ENCODE data around the gene COG5. TPM values are rescaled to one million over a fixed set of nuclear protein-coding genes. Genes with fewer than 3 reads are reported as not detected.
A peak's percentile ranks its signal among the peaks of the same experiment; 100 is the strongest.
"Not testable (repeated sequence)": the region's sequence is repeated elsewhere in the genome, so short reads cannot be mapped to it uniquely, and the experiment has no call there.

Gene COG5
- total RNA-seq, 1 experiment from 2014 or later, result 31.1 TPM

DNA sequence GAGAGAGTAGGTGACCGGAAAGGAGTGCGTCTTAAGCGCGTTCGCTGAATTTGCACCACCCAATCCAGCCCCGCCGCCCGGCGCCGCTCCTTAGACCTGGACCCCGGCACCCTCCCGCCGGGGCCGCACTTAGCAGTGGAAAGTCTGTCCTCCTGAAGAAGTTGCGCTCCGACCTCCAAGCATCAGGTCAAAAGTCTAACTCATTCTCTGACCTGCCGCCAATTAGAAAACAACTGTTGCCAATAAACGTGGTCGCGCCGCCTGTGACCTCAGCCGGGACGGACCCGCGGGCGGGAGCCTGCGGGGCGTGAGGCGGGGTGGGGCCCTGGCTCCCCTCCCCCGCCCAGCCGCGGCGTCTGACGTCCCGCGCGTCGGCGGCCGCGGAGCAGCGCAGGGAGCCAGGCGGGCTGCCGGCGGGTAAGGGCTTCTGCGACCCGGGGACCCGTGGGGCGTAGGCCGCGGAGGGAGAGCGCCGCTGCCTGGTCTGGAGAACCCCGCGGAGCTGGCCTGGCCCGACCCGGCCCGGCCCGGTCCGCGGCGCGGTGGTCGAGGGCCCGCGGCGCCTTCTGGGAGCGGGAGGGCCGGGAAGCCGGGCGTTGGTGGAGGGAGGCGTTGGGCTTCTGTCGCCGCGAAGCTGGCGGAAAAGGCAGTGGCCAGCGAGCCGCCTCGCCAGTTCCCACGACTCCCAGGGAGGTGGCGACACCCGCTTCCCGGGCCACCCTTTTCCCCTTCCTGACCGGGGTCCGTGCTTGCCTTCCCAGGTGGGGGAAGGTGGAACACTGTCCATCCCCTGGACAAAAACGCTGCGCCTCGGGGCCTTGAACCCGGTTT is 16.4 kb upstream of the COG5 start, which contains the start of gene BCAP29:
Gene BCAP29 (plus strand): TSS at position 362 of the 831 bp plus-strand sequence. CDS start 527 bp downstream, outside the sequence.
- peak; percentile 78 for DNase-seq (ENCODE audit: low read depth)

DNA sequence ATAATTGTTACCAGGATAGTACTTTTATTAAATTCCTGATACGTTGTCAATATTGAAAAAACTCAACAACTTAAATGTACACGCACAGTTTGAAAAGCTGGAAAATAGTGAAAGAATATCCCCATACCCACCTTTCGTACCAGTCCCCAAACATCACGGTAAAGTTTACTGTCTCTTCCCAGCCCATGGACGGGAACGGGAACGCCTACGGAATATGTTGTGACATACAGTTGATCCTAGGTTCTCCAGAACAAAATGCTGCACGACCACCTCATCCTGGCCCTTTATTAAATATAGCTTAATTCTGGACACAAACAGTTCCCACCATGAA is 15.8 kb upstream of the COG5 start:
- DNase-seq (ENCODE audit: low read depth), result no peak

DNA sequence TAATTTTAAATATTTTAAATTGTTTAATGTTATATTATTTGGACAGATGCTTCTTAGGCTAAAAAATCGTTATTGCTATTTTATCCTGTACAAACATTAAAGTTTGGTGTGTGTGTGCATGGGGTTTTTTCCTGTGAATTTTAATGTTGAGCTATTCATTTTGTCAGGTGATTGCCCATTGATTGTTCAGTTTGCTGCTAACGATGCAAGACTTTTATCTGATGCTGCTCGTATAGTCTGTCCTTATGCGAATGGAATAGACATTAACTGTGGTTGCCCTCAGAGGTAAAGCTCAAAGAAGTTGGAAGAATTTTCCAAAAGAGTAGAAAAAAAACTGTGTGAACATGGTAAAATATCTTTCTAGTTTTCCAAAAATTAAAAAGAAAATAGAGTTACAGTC is 9.8 kb upstream of the COG5 start:
- DNase-seq (ENCODE audit: low read depth), result no peak

- no peak for DNase-seq (ENCODE audit: low read depth)
These were observed 6.6 kb upstream of the COG5 start for GRCh38 chr7:107570298-107570697.

DNA sequence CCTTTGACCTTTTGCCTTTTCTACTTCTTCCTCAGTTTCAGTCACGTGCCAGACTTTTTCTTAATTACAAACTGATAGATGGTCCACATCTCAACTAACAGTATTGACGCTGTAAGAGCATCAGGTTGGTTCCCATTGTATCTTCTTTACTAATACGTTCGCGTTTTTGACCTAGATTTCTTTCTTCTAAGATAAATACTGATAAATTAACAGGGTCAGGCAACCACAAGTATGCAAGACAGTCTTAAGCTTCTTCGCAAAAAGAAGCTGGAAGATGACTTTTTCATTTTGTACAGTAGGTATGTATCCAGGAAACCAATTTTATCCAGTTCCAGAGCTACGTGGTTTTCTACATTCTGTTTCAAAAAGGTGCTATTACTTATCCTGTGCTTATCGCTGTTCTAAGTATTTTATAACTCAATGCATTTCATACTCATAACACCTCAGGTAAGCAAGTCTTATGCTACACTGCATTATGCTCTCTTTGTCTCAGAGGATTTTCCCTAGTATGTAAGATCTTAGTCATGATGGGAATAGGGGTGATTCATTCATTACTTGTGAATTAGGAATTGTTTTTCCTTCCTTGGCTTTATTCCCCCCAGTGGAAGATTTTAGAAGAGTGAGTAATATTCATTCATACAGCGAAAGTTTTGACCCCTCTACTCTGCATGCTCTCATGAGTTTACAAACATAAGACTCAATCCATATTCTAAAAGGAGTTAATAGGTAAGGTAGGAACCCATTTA is 1.0 kb upstream of the COG5 start:
- peak; percentile 87 for DNase-seq (ENCODE audit: low read depth)

DNA sequence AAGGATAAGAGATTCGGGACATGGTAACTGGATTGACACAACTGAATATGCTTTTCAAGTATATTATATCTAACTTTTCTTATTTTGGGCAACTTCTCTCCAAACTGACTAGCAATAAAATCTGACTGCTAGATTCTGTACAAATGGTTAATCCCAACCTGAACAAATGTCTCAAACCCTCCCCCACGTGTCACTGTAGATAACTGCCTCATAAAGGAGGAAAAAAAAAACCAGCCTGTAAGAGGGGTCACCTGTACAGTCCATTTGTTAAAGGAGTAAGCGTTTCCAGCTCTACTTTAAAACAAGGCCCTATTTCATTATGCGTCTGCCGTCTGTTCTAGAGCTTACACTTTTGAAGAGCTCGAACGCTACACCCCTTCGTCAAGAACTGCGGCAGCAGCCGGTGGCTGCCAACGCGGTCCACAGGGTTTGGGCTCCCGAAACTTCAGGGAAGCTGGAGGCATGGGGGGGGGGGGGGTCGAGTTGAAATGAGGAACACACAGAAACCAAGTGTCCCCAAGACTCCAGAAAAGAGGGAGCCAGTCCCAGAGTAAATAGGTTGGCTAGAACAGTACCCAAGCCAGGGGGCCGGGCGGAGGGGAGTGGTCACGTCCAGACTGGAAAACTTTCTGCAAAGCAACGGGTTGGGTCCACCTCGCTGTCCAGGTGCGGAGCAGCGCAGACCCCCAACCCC is 492 bp downstream of the COG5 start:
- no peak for DNase-seq (ENCODE audit: low read depth)

DNA sequence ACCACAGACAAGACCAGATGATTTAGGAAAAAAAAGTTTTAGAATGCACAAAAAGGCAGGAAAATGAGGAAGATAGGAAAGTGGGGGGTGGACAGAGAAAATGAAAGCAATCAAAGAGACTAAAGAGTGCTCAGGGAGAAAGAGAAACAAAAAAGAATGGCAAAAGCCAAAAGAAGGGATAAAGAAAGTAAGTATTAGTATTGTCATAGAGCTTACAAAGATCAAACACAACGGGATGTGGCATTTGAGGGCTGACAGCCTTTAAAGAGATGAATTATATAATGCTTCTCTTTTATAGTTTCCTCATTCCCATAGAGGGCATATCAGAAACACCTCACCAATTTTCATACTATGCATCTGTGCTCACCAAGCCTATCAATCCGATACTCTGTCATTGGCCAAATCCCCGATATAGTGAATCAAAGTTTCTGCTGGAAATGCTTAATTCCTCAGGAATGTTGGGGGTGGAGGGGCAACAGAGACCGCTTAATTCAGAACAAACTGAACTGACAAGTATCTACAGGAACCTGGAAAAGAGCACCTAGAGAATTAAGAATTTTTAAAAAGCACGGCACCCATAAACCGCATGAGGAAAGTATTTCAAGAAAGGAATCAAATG is 2.7 kb downstream of the COG5 start:
- no peak for DNase-seq (ENCODE audit: low read depth)

- peak; percentile 61 for DNase-seq (ENCODE audit: low read depth)
These were observed 3.9 kb downstream of the COG5 start for GRCh38 chr7:107559864-107560263.

- no peak for DNase-seq (ENCODE audit: low read depth)
These were observed 7.8 kb downstream of the COG5 start for GRCh38 chr7:107555893-107556292.

GRCh38 chr7:107551936-107552335 is 11.8 kb downstream of the COG5 start:
- DNase-seq (ENCODE audit: low read depth), result no peak

DNA sequence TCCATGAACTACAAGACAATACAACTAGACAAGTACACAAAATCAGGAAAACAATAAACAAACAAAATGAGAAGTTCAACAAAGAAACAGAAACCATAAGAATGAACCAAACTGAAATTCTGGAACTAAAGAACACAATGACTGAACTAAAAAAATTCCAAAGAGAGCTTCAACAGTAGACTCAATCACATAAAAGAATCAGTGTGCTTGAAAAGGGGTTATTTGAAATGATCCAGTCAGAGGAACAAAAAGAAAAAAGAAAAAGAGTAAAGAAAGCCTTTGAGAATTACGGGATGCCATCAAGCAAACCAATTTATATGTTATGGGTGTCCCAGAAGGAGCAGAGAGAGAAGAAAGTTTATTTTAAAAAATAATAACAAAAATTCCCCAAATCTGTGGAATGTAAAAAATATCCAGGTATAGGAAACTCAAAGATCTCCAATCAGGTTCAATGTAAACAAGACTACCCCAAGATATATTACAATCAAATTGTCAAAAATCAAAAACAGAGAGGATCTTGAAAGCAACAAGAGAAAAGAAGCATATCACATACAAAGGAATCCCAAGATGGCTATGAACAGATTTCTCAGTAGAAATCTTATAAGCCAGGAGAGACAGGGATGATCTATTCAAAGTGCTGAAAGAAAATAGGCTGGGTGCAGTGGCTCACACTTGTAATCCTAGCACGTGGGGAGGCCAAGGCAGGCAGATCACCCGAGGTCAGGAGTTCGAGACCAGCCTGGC is 18.7 kb downstream of the COG5 start:
- no peak for DNase-seq (ENCODE audit: low read depth)

GRCh38 chr7:107543338-107543993 is 20.3 kb downstream of the COG5 start:
- no peak for DNase-seq (ENCODE audit: low read depth)

DNA sequence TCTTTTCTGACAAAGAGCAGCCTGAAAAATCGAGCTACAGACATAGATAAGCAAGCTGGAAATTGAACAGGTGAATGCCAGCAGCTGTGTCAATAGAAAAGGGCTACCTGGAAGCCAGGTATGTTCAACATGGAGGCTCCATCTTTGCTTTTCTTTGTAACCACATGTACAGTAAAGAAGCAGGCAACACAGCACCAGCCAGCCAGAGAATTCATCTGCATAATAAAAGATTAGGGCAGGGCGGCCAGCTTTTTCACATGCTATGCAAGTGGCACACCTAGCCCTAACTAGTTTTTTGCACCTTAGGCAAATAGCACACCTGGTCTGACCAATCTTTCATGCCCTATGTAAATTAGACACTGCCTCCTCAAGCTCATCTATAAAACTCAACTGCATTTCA is 25.7 kb downstream of the COG5 start:
- no peak for DNase-seq (ENCODE audit: low read depth)

DNA sequence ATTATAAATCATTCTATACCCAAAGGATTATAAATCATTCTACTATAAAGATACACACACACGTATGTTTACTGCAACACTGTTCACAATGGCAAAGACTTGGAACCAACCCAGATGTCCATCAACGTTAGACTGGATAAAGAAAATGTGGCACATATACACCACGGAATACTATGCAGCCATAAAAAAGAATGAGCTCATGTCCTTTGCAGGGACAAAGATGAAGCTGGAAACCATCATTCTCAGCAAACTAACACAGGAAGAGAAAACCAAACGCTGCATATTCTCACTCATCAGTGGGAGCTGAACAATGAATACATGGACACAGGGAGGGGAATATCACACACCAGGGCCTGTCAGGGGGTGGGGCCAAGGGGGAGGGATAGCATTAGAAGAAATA is 26.5 kb downstream of the COG5 start:
- not testable (repeated sequence) for DNase-seq (ENCODE audit: low read depth)

- no peak for DNase-seq (ENCODE audit: low read depth)
These were observed 29.6 kb downstream of the COG5 start for GRCh38 chr7:107534139-107534538.

DNA sequence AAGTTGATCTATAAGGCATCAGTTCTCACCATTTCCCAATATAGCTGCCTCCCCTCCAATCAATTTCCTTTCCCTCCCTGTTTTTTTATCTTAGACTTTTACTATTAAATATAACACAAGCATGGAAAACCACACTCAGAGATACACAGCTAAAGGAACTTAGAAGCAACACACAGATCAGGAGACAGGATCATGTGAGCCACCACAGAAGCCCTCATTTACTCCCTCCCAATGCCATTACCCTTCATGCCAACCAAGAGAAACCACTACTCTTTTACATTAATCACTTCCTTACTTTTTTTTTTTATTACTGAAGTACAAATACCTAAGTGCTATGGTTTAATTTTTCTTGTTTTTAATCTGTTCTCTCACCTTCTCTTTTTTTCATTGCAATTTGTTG is 33.0 kb downstream of the COG5 start:
- no peak for DNase-seq (ENCODE audit: low read depth)

DNA sequence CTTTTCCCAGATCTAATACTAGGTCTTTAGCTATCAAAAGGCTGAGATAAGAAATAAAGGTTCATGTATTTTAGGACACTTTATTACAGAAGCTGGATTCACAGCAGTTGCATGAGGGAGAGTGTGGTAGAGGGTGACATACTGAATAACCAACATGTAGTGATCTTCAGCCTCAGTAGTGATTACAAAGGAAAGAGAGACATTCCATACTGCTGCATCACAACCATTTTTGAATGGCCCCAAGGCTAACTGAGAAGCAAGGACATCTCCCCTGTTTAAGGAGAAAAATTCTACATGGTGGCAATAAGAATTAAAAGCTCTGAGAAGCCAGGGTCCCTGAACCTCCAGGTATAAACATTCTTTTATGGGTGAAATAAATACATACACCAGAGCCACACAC is 35.3 kb downstream of the COG5 start:
- peak; percentile 34 for DNase-seq (ENCODE audit: low read depth)

DNA sequence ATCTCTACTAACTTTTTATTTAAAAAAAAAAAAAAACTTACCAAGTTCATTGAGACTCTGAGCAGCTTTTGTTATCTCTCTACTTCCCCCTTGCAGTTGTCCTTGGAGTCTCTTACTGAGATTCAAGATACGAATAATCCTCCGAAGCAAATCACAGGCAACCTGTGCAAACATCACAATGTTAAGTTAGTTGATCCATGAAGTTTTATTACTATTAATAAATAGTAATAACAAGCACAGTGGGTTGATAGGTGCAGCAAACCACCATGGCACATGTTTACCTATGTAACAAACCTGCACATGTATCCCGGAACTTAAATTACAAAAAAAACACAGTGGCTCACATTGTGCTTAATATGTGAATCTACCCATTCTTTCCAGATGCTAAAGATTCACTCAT is 36.5 kb downstream of the COG5 start:
- no peak for DNase-seq (ENCODE audit: low read depth)

GRCh38 chr7:107526672-107527071 is 37.0 kb downstream of the COG5 start:
- no peak for DNase-seq (ENCODE audit: low read depth)

GRCh38 chr7:107506674-107507339 is 56.9 kb downstream of the COG5 start:
- DNase-seq (ENCODE audit: low read depth), result peak; percentile 19

All from LHCN-M2 (cell line).